WTC11 (cell line): ENCODE results near the gene NPL. TPM values are rescaled to one million over a fixed set of nuclear protein-coding genes. Genes with fewer than 3 reads are reported as not detected.

Source experiments
- ATAC-seq: fragments of 200-7000 bp; cut with Tn5 transposase; 2 replicates; pipeline ENCODE4 v1.10.0; 2021; ENCODE audit warnings: mild to moderate bottlenecking, moderate library complexity
- CTCF ChIA-PET: fragments of 300-600 bp; sonication (Branson Sonifier 250); formaldehyde crosslinking; loops from one replicate; lab custom pipeline; 2021; ENCODE audit warnings: antibody characterized with exemption; lab: Charles Lee
- POLR2A ChIA-PET: fragments of 350-600 bp; sonication (Branson Sonifier 250); formaldehyde crosslinking; loops from one replicate; lab custom pipeline; 2021; ENCODE audit warnings: antibody characterized with exemption; lab: Charles Lee
- DNase-seq: peaks from one replicate; pipeline ENCODE4 v3.0.0; 2021; ENCODE audit warnings: low spot score
- H3K27ac Mint-ChIP-seq: 2 replicates; pipeline ENCODE4 v1.8.0; 2021; ENCODE audit warnings: mixed read lengths
- H3K27me3 Mint-ChIP-seq: 2 replicates; pipeline ENCODE4 v1.8.0; 2021; ENCODE audit warnings: low read depth, mild to moderate bottlenecking, moderate library complexity, mixed read lengths
- H3K36me3 Mint-ChIP-seq: 2 replicates; pipeline ENCODE4 v1.8.0; 2021; ENCODE audit warnings: mixed read lengths
- H3K4me1 Mint-ChIP-seq: 2 replicates; pipeline ENCODE4 v1.8.0; 2022; ENCODE audit warnings: mixed read lengths
- H3K4me3 Mint-ChIP-seq: 2 replicates; pipeline ENCODE4 v1.8.0; 2021; ENCODE audit warnings: mild to moderate bottlenecking, moderate library complexity, mixed read lengths
- H3K9me3 Mint-ChIP-seq: 2 replicates; pipeline ENCODE4 v1.8.0; 2021; ENCODE audit warnings: mixed read lengths
- CREB1 ChIP-seq: sonication (generic); formaldehyde crosslinking; IDR thresholded peaks from 2 replicates; pipeline ENCODE4 v1.8.0; 2023; ENCODE audit warnings: mild to moderate bottlenecking, missing genetic modification reagents
- E2F4 ChIP-seq: sonication (generic); formaldehyde crosslinking; IDR thresholded peaks from 2 replicates; pipeline ENCODE4 v1.8.1; 2022; ENCODE audit warnings: low read depth, mild to moderate bottlenecking, moderate library complexity, missing genetic modification reagents, borderline replicate concordance
- ERG ChIP-seq: fragments of 250-450 bp; sonication (Bioruptor Pico); IDR thresholded peaks from 2 replicates; pipeline ENCODE4 v1.8.0; 2021; ENCODE audit warnings: mild to moderate bottlenecking
- MLX ChIP-seq: sonication (generic); formaldehyde crosslinking; IDR thresholded peaks from 2 replicates; pipeline ENCODE4 v1.8.1; 2023; ENCODE audit warnings: mild to moderate bottlenecking, missing genetic modification reagents, moderate library complexity
- NR1H2 ChIP-seq: sonication (generic); formaldehyde crosslinking; IDR thresholded peaks from 2 replicates; pipeline ENCODE4 v1.9.0; 2021; ENCODE audit warnings: mild to moderate bottlenecking, moderate library complexity, missing genetic modification reagents
- NR3C1 ChIP-seq: sonication (generic); formaldehyde crosslinking; conservative IDR thresholded peaks from 2 replicates; pipeline ENCODE4 v1.8.1; 2023; ENCODE audit warnings: low read depth, mild to moderate bottlenecking, missing genetic modification reagents
- PRDM15 ChIP-seq: sonication (generic); formaldehyde crosslinking; IDR thresholded peaks from 2 replicates; pipeline ENCODE4 v1.8.0; 2022; ENCODE audit warnings: missing genetic modification reagents
- TCF7 ChIP-seq: sonication (generic); formaldehyde crosslinking; IDR thresholded peaks from 2 replicates; pipeline ENCODE4 v1.8.0; 2022; ENCODE audit warnings: mild to moderate bottlenecking, low read depth, missing genetic modification reagents, moderate library complexity
- TEAD1 ChIP-seq: sonication (generic); formaldehyde crosslinking; IDR thresholded peaks from 2 replicates; pipeline ENCODE4 v1.8.0; 2022; ENCODE audit warnings: mild to moderate bottlenecking, missing genetic modification reagents
- TEAD4 ChIP-seq: sonication (generic); formaldehyde crosslinking; IDR thresholded peaks from 2 replicates; pipeline ENCODE4 v1.8.0; 2022; ENCODE audit warnings: mild to moderate bottlenecking, missing genetic modification reagents
- ZNF416 ChIP-seq: fragments of 250-450 bp; sonication (Bioruptor Pico); IDR thresholded peaks from 2 replicates; pipeline ENCODE4 v1.9.0; 2021; ENCODE audit warnings: mild to moderate bottlenecking, inconsistent platforms
- total RNA-seq: library from RNA; stranded (reverse); gene quantifications from 3 replicates; pipeline ENCODE4 v1.2.3, GENCODE V29; 2021
- TF ChIP-seq, protein P1 (sequence below): fragments of 250-450 bp; sonication (Bioruptor Pico); IDR thresholded peaks from 2 replicates; pipeline ENCODE4 v2.1.2; 2022; ENCODE audit warnings: mild to moderate bottlenecking, moderate library complexity
- TF ChIP-seq, protein P2 (sequence below): sonication (generic); formaldehyde crosslinking; IDR thresholded peaks from 2 replicates; pipeline ENCODE4 v1.8.1; 2022; ENCODE audit warnings: mild to moderate bottlenecking, missing genetic modification reagents, moderate library complexity, borderline replicate concordance
- TF ChIP-seq, protein P3 (sequence below): fragments of 250-450 bp; sonication (Bioruptor Pico); IDR thresholded peaks from 2 replicates; pipeline ENCODE4 v1.9.0; 2021; ENCODE audit warnings: moderate library complexity, mild to moderate bottlenecking, inconsistent platforms, borderline replicate concordance
- TF ChIP-seq, protein P4 (sequence below): sonication (generic); formaldehyde crosslinking; IDR thresholded peaks from 2 replicates; pipeline ENCODE4 v1.8.0; 2022; ENCODE audit warnings: mild to moderate bottlenecking, missing genetic modification reagents
- TF ChIP-seq, protein P5 (sequence below): fragments of 250-450 bp; sonication (Bioruptor Pico); conservative IDR thresholded peaks from 2 replicates; pipeline ENCODE4 v1.9.0; 2021; ENCODE audit warnings: mild to moderate bottlenecking
- TF ChIP-seq, protein P6 (sequence below): sonication (generic); formaldehyde crosslinking; IDR thresholded peaks from 2 replicates; pipeline ENCODE4 v1.8.0; 2022; ENCODE audit warnings: mild to moderate bottlenecking, missing genetic modification reagents

Gene NPL
- total RNA-seq, 1 experiment from 2014 or later = 3.6 TPM

- ATAC-seq (no peak), DNase-seq (no peak)
- peaks cover 68% of the 10 kb centered on the region for H3K36me3 Mint-ChIP-seq
- no peaks in the 10 kb centered on the region for H3K9me3 Mint-ChIP-seq
- H3K27ac Mint-ChIP-seq = 0 out of 2 replicates have a peak overlapping the region, but pooled peaks have one; percentile 56
- H3K4me3 Mint-ChIP-seq = peak overlapping the region; percentile 98
- ChIA-PET CTCF (no interaction called here), POLR2A (no interaction called here)
- H3K27me3 Mint-ChIP-seq = no peaks in the 10 kb centered on the region
- peaks cover 62% of the 10 kb centered on the region for H3K4me1 Mint-ChIP-seq
- no peak for TF ChIP-seq TCF7
- TF ChIP-seq CREB1 (CRISPR knock-in tag) = no peak
These were observed 52.7 kb downstream of the NPL start for GRCh38 chr1:182842265-182842664.

DNA sequence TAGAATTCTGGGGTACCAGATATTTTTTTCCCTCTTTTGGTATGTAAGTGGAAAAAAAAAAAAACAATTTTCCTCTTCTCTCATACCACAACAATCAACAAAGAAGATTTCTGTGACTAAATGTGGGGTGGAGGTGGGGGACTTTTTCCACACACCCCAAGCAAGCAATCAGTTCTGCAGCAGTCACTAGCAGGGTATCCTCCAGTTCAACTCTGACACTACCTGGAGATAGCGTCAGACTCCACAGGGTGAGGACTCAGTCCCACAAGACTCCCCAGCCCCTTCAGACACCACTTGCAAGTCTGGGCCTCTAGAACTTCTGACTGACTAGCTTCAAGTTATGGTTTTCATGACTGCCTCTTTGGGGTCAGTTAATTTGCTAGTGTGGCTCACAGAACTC, 55.8 kb downstream of the NPL start:
- Mint-ChIP-seq H3K4me1 (peaks cover 66% of the 10 kb centered on the region), H3K36me3 (peaks cover 91% of the 10 kb centered on the region), H3K4me3 (0 out of 2 replicates have a peak overlapping the region, but pooled peaks have one; percentile 12), H3K27me3 (no peaks in the 10 kb centered on the region), H3K9me3 (no peaks in the 10 kb centered on the region), H3K27ac (no peak overlapping the region)
- CTCF ChIA-PET = no interaction called here
- peak; percentile 21; the same call in 1 of the 2 replicates for ATAC-seq
- TF ChIP-seq, protein P1, sequence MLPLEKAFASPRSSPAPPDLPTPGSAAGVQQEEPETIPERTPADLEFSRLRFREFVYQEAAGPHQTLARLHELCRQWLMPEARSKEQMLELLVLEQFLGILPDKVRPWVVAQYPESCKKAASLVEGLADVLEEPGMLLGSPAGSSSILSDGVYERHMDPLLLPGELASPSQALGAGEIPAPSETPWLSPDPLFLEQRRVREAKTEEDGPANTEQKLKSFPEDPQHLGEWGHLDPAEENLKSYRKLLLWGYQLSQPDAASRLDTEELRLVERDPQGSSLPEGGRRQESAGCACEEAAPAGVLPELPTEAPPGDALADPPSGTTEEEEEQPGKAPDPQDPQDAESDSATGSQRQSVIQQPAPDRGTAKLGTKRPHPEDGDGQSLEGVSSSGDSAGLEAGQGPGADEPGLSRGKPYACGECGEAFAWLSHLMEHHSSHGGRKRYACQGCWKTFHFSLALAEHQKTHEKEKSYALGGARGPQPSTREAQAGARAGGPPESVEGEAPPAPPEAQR (CRISPR knock-in tag) = no peak
- TF ChIP-seq, protein P2, sequence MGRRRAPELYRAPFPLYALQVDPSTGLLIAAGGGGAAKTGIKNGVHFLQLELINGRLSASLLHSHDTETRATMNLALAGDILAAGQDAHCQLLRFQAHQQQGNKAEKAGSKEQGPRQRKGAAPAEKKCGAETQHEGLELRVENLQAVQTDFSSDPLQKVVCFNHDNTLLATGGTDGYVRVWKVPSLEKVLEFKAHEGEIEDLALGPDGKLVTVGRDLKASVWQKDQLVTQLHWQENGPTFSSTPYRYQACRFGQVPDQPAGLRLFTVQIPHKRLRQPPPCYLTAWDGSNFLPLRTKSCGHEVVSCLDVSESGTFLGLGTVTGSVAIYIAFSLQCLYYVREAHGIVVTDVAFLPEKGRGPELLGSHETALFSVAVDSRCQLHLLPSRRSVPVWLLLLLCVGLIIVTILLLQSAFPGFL = no peak
- no peak for TF ChIP-seq MLX (CRISPR knock-in tag)
- TF ChIP-seq ZNF416 (CRISPR knock-in tag) = no peak
- no peak for TF ChIP-seq TEAD4
- no peak for TF ChIP-seq ERG (CRISPR knock-in tag)
- no peak for TF ChIP-seq TCF7
- TF ChIP-seq, protein P3, sequence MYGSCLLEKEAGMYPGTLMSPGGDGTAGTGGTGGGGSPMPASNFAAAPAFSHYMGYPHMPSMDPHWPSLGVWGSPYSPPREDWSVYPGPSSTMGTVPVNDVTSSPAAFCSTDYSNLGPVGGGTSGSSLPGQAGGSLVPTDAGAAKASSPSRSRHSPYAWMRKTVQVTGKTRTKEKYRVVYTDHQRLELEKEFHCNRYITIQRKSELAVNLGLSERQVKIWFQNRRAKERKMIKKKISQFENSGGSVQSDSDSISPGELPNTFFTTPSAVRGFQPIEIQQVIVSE = no peak
- TF ChIP-seq CREB1 (CRISPR knock-in tag) = no peak
- TF ChIP-seq PRDM15 (CRISPR knock-in tag) = no peak
- TF ChIP-seq, protein P4, sequence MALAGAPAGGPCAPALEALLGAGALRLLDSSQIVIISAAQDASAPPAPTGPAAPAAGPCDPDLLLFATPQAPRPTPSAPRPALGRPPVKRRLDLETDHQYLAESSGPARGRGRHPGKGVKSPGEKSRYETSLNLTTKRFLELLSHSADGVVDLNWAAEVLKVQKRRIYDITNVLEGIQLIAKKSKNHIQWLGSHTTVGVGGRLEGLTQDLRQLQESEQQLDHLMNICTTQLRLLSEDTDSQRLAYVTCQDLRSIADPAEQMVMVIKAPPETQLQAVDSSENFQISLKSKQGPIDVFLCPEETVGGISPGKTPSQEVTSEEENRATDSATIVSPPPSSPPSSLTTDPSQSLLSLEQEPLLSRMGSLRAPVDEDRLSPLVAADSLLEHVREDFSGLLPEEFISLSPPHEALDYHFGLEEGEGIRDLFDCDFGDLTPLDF (CRISPR knock-in tag) = no peak
- TF ChIP-seq, protein P5, sequence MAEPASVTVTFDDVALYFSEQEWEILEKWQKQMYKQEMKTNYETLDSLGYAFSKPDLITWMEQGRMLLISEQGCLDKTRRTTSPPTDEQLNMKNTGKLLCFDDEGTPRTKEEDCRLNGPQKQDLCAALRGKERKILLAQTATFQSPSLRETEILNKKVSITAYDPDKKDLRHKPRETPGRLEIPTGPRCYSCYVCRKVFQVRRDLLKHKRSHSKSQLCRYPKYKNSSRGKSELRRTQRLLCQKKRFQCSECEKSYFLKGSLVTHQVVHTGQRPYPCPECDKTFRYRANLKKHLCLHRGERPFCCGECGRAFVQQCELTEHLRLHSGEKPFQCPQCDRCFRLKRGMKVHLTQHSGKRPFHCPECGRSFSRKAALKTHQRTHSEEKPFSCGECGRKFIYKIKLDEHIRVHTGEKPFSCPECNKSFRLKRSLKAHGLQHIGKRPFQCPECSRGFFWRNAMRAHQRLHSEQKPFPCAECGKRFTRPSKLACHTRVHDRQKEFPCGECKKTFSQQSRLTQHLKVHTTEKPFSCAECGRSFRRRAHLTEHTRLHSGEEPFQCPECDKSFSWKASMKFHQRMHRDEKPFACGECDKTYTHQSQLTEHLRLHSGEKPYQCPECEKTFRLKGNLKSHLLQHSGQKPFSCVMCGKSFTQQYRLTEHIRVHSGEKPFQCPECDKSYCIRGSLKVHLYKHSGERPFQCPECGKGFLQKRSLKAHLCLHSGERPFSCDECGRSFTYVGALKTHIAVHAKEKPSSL = no peak
- TF ChIP-seq NR3C1 (CRISPR knock-in tag) = no peak
- TF ChIP-seq, protein P6, sequence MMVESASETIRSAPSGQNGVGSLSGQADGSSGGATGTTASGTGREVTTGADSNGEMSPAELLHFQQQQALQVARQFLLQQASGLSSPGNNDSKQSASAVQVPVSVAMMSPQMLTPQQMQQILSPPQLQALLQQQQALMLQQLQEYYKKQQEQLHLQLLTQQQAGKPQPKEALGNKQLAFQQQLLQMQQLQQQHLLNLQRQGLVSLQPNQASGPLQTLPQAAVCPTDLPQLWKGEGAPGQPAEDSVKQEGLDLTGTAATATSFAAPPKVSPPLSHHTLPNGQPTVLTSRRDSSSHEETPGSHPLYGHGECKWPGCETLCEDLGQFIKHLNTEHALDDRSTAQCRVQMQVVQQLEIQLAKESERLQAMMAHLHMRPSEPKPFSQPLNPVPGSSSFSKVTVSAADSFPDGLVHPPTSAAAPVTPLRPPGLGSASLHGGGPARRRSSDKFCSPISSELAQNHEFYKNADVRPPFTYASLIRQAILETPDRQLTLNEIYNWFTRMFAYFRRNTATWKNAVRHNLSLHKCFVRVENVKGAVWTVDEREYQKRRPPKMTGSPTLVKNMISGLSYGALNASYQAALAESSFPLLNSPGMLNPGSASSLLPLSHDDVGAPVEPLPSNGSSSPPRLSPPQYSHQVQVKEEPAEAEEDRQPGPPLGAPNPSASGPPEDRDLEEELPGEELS (CRISPR knock-in tag) = no peak
- no peak for TF ChIP-seq NR1H2 (CRISPR knock-in tag)
- TF ChIP-seq TEAD1 (CRISPR knock-in tag) = no peak
- TF ChIP-seq E2F4 = no peak
- DNase-seq = no peak
- POLR2A ChIA-PET = interaction anchor here (0.7 kb wide), 1 partner anchor 60 kb away, joined by 3 read pairs; no protein-coding TSS in a partner anchor
